Psoas muscle (tissue), 8 donors: ENCODE data around the gene POLN. TPM values are rescaled to one million over a fixed set of nuclear protein-coding genes. Genes with fewer than 3 reads are reported as not detected.

Source experiments
- ATAC-seq, 4 donors: fragments of 200-7000 bp; cut with Tn5 transposase; one replicate each; pipeline ENCODE4 v1.9.1; 2020; ENCODE audit warnings: moderate library complexity in 3 of 4, mild to moderate bottlenecking in 2 of 4
- DNase-seq, 2 donors: peaks; one replicate each; pipeline ENCODE4 v3.0.0-alpha.2; 2020
- H3K27ac ChIP-seq: fragments of 200-600 bp; one replicate; pipeline ENCODE4 v1.8.0; 2022
- H3K27me3 ChIP-seq, 3 donors: fragments of 200-600 bp in 1 of 3; one replicate each; pipeline versions ENCODE4 v1.6.1 to v1.8.0; 2013 to 2022; ENCODE audit warnings: low read length in 2 of 3, mild to moderate bottlenecking in 2 of 3, moderate library complexity in 1 of 3; ENCODE audit not compliant: insufficient read depth in 3 of 3
- H3K36me3 ChIP-seq, 2 donors: fragments of 200-600 bp in 1 of 2; one replicate each; pipeline versions ENCODE4 v1.6.1 to v1.8.0; 2013 to 2022; ENCODE audit warnings: low read depth in 1 of 2, mild to moderate bottlenecking in 1 of 2, moderate library complexity in 1 of 2; ENCODE audit not compliant: insufficient read depth in 1 of 2
- H3K4me1 ChIP-seq: fragments of 200-600 bp; one replicate; pipeline ENCODE4 v1.8.0; 2022
- H3K4me3 ChIP-seq: fragments of 200-600 bp; one replicate; pipeline ENCODE4 v1.8.0; 2022; ENCODE audit warnings: mild to moderate bottlenecking
- H3K9me3 ChIP-seq: fragments of 200-600 bp; one replicate; pipeline ENCODE4 v1.8.0; 2022
- WGBS, 3 donors: extraction: QIAGEN DNeasy Blood & Tissue Kit; methylation state at CpG; one replicate each; pipeline versions ENCODE4 v1.1.6 to v1.1.7; 2013; 5-methylcytosine and 5-hydroxymethylcytosine counted together
- intact Hi-C, 2 donors: fragments of 100-400 bp; cut with DNase I; formaldehyde crosslinking; loops; one replicate each; pipeline versions ENCODE4 v1.11.0 to v1.14.2; 2022
- polyA plus RNA-seq, 3 donors: library from polyadenylated mRNA; stranded (reverse); fragments of 200-250 nt; gene quantifications; one replicate each; pipeline ENCODE4 v1.2.3, GENCODE V29; 2013
- total RNA-seq, 4 donors: library from RNA; stranded (reverse); fragmentation: NEBNext Ultra II Directional in 2 of 4; extraction: Animal tissue kit (Norgen Biotek cat#: 25700) in 2 of 4; gene quantifications; one replicate each; pipeline versions ENCODE4 v1.2.1 to v1.2.4, GENCODE V29; 2021 to 2023
- TF ChIP-seq, protein P1 (sequence below): fragments of 200-600 bp; IDR thresholded peaks from one replicate; pipeline ENCODE4 v1.8.0; 2022; ENCODE audit warnings: antibody characterized with exemption
- donor health status: healthy with polysubstance abuse.
- donor health status: DM: no; HTN: no; CAD: no; lungs with moderate emphysema.
- donor health status: Bipolar disorder and iron deficiency.
- donor health status: healthy.
- donor health status: DM: yes; HTN: yes; CAD: no.
- donor health status: DM: no; HTN: no; CAD: no.
- donor health status: DM: no; HTN: no; CAD: no.
- donor health status: DM: yes; HTN: yes; CAD: no.

Gene POLN
- total and polyA plus RNA-seq, 7 donors, result 0.44 to 3.0 (median 0.95) TPM

DNA sequence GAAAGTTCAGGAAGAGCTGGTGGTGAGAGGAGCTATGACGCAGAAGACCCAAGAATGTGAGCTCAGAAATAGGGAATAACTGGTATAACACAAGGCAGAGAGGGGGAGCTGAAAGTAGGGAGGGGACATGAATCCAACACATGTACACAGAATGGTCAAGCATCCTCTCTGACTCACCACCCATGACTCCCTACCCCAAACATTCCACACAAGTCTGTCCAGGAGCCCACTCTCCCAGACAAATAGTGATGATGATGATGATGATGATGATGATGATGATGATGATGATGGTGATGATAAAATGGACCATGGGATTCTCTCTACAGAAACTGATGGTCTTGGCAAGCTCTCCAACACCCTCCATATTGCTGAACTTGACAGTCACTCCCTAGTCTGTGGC is 136.4 kb downstream of the POLN start:
- Histone ChIP-seq H3K36me3 (peaks cover 0 to 2% of the 10 kb centered on the region in 2 donors), H3K27ac (no peak overlapping the region), H3K4me3 (no peak overlapping the region), H3K4me1 (no peaks in the 10 kb centered on the region), H3K27me3 (no peaks in the 10 kb centered on the region), H3K9me3 (peaks cover 14% of the 10 kb centered on the region)
- TF ChIP-seq, protein P1, sequence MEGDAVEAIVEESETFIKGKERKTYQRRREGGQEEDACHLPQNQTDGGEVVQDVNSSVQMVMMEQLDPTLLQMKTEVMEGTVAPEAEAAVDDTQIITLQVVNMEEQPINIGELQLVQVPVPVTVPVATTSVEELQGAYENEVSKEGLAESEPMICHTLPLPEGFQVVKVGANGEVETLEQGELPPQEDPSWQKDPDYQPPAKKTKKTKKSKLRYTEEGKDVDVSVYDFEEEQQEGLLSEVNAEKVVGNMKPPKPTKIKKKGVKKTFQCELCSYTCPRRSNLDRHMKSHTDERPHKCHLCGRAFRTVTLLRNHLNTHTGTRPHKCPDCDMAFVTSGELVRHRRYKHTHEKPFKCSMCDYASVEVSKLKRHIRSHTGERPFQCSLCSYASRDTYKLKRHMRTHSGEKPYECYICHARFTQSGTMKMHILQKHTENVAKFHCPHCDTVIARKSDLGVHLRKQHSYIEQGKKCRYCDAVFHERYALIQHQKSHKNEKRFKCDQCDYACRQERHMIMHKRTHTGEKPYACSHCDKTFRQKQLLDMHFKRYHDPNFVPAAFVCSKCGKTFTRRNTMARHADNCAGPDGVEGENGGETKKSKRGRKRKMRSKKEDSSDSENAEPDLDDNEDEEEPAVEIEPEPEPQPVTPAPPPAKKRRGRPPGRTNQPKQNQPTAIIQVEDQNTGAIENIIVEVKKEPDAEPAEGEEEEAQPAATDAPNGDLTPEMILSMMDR, result no peak
- ATAC-seq (no peak), DNase-seq (no peak)
- intact Hi-C loops, result no loop called here
- WGBS, 3 donors, result 83 to 89% (median 89%) methylated on average over 1 of the region's 1 CpG

DNA sequence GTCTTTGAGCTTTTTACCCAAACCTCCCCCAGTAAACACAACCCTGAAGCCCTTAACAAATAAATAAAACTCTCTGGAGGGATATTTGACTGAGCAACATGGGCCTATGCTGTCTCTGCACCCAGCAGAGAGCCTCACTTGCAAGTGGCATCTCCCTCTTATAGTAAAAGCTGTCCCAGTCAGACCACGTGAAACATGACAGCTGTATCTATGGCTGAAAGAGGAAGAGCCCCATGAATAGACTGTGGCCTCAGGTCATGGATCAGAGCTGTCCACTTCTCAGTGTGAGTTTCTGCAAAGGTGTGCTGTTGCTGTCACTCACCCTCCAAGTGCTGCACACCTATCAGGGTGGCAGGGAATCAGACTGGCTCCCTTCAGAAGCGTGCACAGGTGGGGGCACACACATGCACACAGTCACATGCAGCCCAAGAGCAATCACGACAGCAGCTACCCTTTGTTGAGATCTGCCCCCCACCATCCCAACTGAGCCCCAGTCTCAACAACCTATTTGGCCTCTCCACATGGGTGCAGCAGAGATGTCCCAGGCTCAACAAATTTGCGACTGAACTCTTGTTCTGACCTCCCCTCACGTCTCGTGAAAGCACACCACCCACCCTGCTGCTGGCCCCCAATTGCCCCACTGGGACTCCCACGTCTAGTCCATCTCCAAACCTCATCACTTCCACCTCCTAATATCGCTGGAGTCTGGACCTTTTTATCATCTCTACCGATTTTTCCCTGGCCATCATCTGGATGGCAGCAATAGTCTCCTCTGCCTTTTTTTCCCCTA is 137.2 kb downstream of the POLN start:
- TF ChIP-seq, protein P1, result no peak

DNA sequence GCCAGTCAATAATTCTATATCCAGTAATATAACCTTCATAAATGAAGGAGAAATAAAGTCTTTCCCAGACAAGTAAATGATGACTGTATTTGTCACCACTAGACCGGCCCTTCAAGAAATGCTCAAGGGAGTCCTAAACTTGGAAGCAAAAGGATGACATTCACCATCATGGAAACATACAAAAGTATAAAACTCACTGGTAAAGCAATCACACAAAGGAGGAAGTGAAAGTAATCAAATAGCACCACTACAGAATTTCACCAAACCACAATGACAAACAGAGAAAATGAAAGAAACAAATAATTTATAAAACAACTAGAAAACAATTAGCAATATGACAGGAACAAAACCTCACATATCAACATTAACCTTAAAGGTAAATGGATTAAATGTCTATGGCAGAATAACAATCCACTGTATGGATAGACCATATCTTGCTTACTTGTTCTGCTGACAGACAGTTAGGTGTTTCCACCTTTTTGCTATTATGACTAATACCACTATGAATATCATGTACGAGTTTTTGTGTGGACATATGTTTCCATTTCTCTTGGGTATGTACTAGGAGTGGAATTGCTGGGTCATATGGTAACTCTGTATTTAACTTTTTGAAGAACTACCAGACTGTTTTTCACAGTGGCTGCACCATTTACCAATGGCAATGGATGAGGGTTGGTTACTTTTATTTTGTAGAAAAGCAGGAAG is 137.9 kb downstream of the POLN start:
- 84 to 87% (median 87%) methylated on average over 2 of the region's 2 CpGs for WGBS, 3 donors
- Histone ChIP-seq H3K27me3 (no peaks in the 10 kb centered on the region), H3K4me1 (no peaks in the 10 kb centered on the region), H3K4me3 (no peak overlapping the region), H3K27ac (no peak overlapping the region), H3K9me3 (peaks cover 14% of the 10 kb centered on the region), H3K36me3 (peaks cover 0 to 2% of the 10 kb centered on the region in 2 donors)
- TF ChIP-seq, protein P1, result no peak
- intact Hi-C loops, result no loop called here
- ATAC-seq, result no peak
- DNase-seq, result no peak

More for the DNA sequence above, 137.2 kb downstream of the POLN start:
- ATAC-seq, result no peak
- DNase-seq, result no peak
- H3K4me3 ChIP-seq, result no peak overlapping the region
- H3K36me3 ChIP-seq, result peaks cover 0 to 2% of the 10 kb centered on the region in 2 donors
- peaks cover 14% of the 10 kb centered on the region for H3K9me3 ChIP-seq
- WGBS, 3 donors, result 74 to 79% (median 79%) methylated on average over 9 of the region's 9 CpGs
- no peaks in the 10 kb centered on the region for H3K4me1 ChIP-seq
- H3K27ac ChIP-seq, result no peak overlapping the region
- no peaks in the 10 kb centered on the region for H3K27me3 ChIP-seq
- intact Hi-C loops, result no loop called here

DNA sequence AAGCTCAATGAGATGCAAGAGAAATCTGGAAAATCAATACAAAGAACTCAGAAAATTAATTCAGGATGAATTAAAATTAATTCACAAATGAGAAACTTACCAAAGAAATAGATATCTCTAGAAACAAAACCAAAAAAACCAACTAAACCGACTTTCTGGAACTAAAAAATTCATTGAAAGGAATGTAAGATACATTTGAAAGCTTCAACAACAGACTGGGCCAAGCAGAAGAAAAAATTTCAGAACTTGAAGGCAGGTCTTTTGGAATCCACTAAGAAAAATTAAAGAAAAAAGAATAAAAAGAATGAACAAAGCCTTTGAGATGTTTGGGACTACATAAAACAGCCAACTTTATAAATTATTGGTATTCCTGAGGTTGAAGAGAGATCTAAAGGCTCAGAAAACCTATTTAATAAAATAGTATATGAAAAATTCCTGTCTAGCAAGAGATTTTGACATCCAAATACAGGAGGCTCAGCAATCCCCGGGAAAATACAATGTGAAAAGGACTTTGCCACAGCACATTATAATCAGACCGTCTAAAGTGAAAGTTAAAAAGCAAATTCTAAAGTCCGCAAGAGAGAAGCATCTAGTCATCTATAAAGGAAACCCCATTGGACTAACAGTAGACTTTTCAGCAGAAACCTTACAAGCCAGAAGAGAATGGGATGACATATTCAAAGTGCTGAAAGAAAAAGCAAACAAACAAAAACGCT is 138.6 kb downstream of the POLN start:
- H3K27me3 ChIP-seq, result no peaks in the 10 kb centered on the region
- TF ChIP-seq, protein P1, result no peak
- no peaks in the 10 kb centered on the region for H3K36me3 ChIP-seq
- H3K4me1 ChIP-seq, result no peaks in the 10 kb centered on the region
- H3K27ac ChIP-seq, result no peak overlapping the region
- H3K4me3 ChIP-seq, result no peak overlapping the region
- no peak for ATAC-seq
- H3K9me3 ChIP-seq, result peaks cover 14% of the 10 kb centered on the region
- DNase-seq, result no peak
- intact Hi-C loops, result no loop called here
- WGBS, 3 donors, result 87 to 90% (median 90%) methylated on average over 5 of the region's 5 CpGs
